GM13976 (cell line): Measurements from ENCODE around the gene BABAM2.
"Not testable (repeated sequence)": the region's sequence is repeated elsewhere in the genome, so short reads cannot be mapped to it uniquely, and the experiment has no call there.

Experiments used
- DNase-seq: peaks from one replicate; pipeline ENCODE4 v3.0.0; 2012; ENCODE audit warnings: low spot score
- in situ Hi-C: fragments of 300-500 bp; cut with MboI; formaldehyde crosslinking; loops from one replicate; pipeline ENCODE4 v1.12.0; 2022; ENCODE audit warnings: low sequenced_read_pairs, mixed read lengths, inconsistent platforms; ENCODE audit not compliant: unreplicated experiment
- TF ChIP-seq, protein P1 (sequence below): IDR thresholded peaks from 2 replicates; pipeline ENCODE4 v1.5.1; 2012; ENCODE audit warnings: borderline replicate concordance, mild to moderate bottlenecking; ENCODE audit not compliant: insufficient read depth; ENCODE audit errors: extremely low read depth, missing control alignments, control extremely low read depth

The BABAM2 gene

DNA sequence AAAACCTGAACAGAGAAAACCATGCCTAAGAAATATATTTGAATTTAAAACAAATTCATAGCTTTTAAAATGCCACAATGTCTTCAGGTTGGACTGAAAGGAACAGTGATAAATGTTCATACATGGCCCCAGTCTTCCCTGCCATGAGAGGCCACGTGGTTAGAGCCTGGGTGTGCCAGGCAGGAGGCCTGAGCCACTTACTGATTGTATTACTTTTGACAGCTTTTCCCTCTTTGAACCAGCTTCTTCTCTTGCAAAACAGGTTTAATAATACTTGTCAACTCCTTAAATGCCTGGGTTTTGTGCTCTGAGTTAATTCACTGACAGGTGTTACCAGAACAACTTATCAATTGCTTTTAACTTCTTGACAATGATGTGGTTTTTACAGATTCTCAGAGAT, 27.4 kb upstream of the BABAM2 start:
- in situ Hi-C loops: no loop called here
- TF ChIP-seq, protein P1, sequence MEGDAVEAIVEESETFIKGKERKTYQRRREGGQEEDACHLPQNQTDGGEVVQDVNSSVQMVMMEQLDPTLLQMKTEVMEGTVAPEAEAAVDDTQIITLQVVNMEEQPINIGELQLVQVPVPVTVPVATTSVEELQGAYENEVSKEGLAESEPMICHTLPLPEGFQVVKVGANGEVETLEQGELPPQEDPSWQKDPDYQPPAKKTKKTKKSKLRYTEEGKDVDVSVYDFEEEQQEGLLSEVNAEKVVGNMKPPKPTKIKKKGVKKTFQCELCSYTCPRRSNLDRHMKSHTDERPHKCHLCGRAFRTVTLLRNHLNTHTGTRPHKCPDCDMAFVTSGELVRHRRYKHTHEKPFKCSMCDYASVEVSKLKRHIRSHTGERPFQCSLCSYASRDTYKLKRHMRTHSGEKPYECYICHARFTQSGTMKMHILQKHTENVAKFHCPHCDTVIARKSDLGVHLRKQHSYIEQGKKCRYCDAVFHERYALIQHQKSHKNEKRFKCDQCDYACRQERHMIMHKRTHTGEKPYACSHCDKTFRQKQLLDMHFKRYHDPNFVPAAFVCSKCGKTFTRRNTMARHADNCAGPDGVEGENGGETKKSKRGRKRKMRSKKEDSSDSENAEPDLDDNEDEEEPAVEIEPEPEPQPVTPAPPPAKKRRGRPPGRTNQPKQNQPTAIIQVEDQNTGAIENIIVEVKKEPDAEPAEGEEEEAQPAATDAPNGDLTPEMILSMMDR: no peak
- no peak for DNase-seq

DNA sequence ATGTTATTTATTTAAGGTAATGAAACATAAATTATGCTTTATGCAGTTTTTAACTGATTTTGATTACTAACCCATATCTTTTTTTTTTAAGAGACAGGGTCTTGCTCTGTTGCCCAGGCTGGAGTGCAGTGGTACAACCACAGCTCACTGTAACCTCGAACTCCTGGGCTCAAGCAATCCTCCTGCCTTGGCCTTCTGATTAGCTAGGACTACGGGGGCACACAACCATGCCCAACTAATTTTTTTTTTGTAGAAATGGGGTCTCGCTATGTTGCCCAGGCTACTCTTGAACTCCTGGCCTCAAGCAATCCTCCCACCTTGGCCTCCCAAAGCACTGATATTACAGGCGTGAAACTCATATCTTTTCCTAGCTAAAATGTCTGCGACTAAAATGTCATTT, 26.6 kb upstream of the BABAM2 start:
- in situ Hi-C loops: not testable (repeated sequence)

DNA sequence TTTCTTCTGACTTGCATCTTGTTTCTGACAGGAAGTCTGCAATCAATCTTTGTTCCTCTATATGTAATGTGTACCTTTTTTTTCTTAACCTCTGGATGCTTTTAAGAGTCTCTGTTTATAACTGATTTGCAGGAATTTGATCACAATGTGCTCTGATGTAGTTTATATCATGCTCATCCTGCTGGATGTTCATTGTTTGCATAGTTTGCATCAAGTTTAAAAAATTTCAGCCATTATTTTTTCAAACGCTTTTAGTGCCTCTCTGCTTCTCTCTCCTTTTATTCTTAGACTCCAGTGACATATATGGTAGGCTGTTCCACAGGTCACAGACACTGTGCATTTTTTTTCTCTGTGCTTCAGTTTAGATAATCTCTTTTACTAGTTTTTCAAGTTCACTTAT, 24.3 kb upstream of the BABAM2 start:
- no peak for DNase-seq
- in situ Hi-C loops: no loop called here
- TF ChIP-seq, protein P1: no peak

More for the DNA sequence above, 26.6 kb upstream of the BABAM2 start:
- DNase-seq: not testable (repeated sequence)

GRCh38 chr2:27869763-27870162, 20.8 kb upstream of the BABAM2 start:
- no peak for DNase-seq
- TF ChIP-seq, protein P1: no peak
- in situ Hi-C loops: no loop called here

DNA sequence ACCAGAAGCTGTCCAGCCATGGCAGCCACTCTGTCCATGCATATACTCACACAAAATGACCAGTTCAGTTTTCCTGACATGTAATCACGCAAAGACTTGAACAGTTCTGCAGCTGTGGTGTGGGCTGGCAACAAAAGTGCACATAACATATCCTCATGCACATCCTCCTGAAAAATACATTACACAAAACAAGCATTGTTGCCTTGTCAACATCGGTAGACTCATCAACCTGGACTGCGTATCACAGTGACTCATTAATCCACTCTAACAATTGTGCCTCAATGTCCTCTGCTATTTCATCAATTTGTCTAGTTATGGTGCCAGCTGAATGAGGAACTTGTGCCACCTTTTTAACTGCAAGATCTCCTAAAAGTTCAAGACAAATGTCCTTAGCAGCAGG, 19.8 kb upstream of the BABAM2 start:
- in situ Hi-C loops: no loop called here
- DNase-seq: no peak
- TF ChIP-seq, protein P1: no peak

GRCh38 chr2:27871802-27872201, 18.7 kb upstream of the BABAM2 start:
- no peak for DNase-seq
- in situ Hi-C loops: no loop called here
- TF ChIP-seq, protein P1: no peak

DNA sequence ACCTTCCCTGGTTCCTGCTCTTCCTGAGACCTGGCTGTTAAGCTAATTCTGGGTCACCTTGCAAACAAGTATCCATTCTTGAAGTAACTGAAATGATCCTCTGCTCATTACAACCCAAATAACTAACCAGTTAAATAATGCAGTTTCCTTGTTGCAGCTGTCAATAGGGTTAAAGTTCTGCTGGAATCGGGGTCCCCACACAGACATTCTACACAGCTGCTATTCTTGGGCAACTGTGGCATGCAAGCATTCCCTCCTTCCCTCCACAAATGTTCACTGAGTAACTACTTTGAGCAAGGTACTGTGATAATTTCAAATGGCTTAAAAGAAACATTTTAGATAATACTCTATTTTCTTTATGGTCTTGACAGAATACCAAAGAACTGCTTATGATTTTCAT, 17.4 kb upstream of the BABAM2 start:
- no peak for DNase-seq
- TF ChIP-seq, protein P1: no peak
- in situ Hi-C loops: no loop called here
